Left ventricle myocardium inferior (tissue), 1 donor: Measurements from ENCODE around the gene MEG3. TPM values are rescaled to one million over a fixed set of nuclear protein-coding genes. Genes with fewer than 3 reads are reported as not detected.

ENCODE experiments used
- DNase-seq: peaks from one replicate; pipeline ENCODE4 v3.0.0-alpha.2; 2020
- H3K27ac ChIP-seq: fragments of 200-600 bp; replicated peaks from 2 replicates; pipeline ENCODE4 v1.8.0; 2021
- H3K27me3 ChIP-seq: fragments of 200-600 bp; 2 replicates; pipeline ENCODE4 v1.8.0; 2021; ENCODE audit warnings: low read depth
- H3K36me3 ChIP-seq: fragments of 200-600 bp; 2 replicates; pipeline ENCODE4 v1.8.0; 2021
- H3K4me1 ChIP-seq: fragments of 200-600 bp; 2 replicates; pipeline ENCODE4 v1.8.0; 2021
- H3K4me3 ChIP-seq: fragments of 200-600 bp; 2 replicates; pipeline ENCODE4 v1.8.0; 2021; ENCODE audit warnings: mild to moderate bottlenecking, moderate library complexity
- H3K9me3 ChIP-seq: fragments of 200-600 bp; replicated peaks from 2 replicates; pipeline ENCODE4 v1.8.0; 2021
- intact Hi-C: fragments of 100-400 bp; cut with micrococcal nuclease; formaldehyde crosslinking; loops from one replicate; pipeline ENCODE4 v1.11.0; 2022
- total RNA-seq: library from RNA; stranded (reverse); fragmentation: NEBNext Ultra II Directional; extraction: Animal tissue kit (Norgen Biotek cat#: 25700); gene quantifications from one replicate; pipeline ENCODE4 v1.2.1, GENCODE V29; 2021
- TF ChIP-seq, protein P1 (sequence below): fragments of 200-600 bp; IDR thresholded peaks from 2 replicates; pipeline ENCODE4 v1.8.0; 2021; ENCODE audit warnings: antibody characterized with exemption, mild to moderate bottlenecking, borderline replicate concordance
- donor health status: DM: no; HTN: yes; CAD: no; lungs with severe emphysema.

MEG3 gene
- total RNA-seq, 1 donor from 2014 or later: 17.5 TPM

DNA sequence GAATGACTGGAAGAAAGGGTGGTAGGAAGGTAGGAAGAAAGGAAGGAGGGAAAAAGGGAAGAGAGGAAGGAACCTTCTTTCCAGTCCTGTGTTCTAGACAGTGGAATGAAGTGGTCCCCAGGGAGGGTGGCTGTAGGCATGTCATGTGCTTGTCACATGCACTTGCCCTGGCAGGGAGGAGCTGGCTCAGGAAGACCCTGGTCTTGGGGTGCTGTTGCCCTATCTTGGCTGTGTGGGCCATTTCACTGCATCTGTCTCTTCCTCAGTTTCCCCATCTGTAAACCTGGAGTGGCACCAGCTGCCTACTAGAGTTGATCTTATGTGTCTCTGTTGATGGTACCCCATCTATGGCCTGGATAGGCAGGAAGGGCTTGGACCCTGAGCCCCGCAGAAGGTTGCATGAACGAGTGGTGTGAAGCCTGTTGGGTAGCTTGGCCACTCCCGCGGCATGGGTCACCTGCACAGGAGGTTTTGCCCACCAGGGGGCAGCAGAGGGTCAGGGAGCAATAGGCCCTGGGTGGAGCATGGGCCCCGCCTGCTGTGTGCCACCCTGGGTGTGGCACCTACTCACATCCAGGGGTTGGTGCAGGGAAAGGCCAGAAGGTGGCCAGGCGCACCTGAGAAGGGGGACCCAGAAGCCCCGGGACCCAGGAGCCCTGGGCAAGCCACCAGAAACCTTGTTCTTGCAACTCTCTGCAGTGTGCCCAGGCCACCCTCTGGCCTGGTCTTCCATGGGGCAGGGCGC lies 25.1 kb downstream of the MEG3 start:
- Histone ChIP-seq H3K27me3 (peaks cover 9% of the 10 kb centered on the region), H3K4me3 (no peak overlapping the region), H3K27ac (no peak overlapping the region), H3K36me3 (no peaks in the 10 kb centered on the region), H3K9me3 (no peaks in the 10 kb centered on the region), H3K4me1 (no peaks in the 10 kb centered on the region)
- peak; percentile 58 for DNase-seq
- intact Hi-C loops: no loop called here
- TF ChIP-seq, protein P1, sequence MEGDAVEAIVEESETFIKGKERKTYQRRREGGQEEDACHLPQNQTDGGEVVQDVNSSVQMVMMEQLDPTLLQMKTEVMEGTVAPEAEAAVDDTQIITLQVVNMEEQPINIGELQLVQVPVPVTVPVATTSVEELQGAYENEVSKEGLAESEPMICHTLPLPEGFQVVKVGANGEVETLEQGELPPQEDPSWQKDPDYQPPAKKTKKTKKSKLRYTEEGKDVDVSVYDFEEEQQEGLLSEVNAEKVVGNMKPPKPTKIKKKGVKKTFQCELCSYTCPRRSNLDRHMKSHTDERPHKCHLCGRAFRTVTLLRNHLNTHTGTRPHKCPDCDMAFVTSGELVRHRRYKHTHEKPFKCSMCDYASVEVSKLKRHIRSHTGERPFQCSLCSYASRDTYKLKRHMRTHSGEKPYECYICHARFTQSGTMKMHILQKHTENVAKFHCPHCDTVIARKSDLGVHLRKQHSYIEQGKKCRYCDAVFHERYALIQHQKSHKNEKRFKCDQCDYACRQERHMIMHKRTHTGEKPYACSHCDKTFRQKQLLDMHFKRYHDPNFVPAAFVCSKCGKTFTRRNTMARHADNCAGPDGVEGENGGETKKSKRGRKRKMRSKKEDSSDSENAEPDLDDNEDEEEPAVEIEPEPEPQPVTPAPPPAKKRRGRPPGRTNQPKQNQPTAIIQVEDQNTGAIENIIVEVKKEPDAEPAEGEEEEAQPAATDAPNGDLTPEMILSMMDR: peak; percentile 70

DNA sequence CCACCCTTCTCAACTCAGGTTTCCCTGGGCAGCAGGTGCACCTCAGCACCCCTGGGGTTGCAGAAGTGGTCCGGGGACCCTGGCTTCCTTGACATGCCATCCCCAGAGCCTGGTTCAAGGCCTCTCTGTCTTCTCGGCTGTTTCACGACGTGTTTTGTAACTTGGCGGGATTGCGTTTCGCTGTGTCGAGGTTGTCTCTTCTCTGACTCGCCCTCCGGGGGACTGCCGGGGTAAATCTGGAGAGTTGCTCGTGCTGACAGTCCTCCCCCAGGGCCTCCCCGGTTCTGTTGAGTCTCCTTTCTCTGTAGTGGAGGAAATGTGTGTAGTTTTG lies 25.6 kb downstream of the MEG3 start:
- no peaks in the 10 kb centered on the region for H3K36me3 ChIP-seq
- DNase-seq: no peak
- no peaks in the 10 kb centered on the region for H3K9me3 ChIP-seq
- intact Hi-C loops: no loop called here
- H3K27ac ChIP-seq: no peak overlapping the region
- no peak overlapping the region for H3K4me3 ChIP-seq
- TF ChIP-seq, protein P1: no peak
- H3K27me3 ChIP-seq: peaks cover 9% of the 10 kb centered on the region
- no peaks in the 10 kb centered on the region for H3K4me1 ChIP-seq

DNA sequence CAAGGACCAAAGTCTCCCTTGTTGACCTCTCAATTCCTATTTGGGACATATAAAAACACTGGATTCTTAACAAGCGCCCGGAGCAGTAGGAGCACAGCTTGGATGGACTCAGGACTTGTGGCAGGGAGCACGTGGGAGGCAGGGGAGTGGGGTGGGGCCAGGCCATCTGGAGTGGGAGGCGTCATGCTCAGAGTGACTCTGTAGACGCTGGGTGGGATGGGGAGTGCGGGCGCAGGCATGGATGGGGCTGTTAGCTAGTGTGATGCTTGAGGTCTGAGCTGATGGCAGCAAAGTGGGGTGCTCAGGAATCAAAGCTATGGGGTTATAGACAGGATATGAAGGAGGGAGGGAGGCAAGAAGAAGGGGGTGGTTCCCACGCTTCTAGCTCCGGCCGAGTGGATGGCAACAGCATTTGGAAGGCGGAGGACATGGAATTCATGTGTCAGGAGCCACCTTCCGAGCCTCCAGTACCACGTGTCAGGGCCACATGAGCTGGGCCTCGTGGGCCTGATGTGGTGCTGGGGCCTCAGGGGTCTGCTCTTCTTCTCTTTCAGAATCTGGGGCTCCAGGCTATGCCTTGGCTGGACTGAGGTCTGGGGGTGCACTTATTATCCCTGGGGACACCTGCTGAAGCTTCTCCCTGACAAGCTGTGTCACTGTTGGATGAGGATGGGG lies 26.2 kb downstream of the MEG3 start:
- Histone ChIP-seq H3K4me3 (no peak overlapping the region), H3K27ac (no peak overlapping the region), H3K9me3 (no peaks in the 10 kb centered on the region), H3K36me3 (no peaks in the 10 kb centered on the region), H3K4me1 (no peaks in the 10 kb centered on the region), H3K27me3 (peaks cover 9% of the 10 kb centered on the region)
- TF ChIP-seq, protein P1: no peak
- no peak for DNase-seq
- intact Hi-C loops: no loop called here

DNA sequence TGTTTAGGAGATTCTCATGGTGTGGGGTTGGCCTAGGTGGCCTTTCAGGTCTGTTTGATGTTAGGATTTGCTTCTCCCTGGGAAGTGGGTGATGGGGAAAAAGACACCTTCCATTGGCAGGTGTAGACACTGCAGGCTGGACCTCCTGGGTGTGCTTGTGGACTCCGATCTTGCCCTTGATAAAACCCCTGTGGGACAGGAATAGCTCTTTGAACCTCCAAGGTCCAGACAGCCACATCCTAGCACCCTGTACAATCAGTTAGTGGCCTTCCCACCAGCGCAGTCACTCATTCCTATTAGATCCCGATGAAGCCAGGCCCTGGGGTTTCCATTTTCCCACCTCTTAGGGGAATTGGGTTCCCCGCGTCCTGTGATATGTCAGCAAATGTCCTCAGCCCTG lies 28.5 kb downstream of the MEG3 start:
- intact Hi-C loops: no loop called here
- Histone ChIP-seq H3K36me3 (no peaks in the 10 kb centered on the region), H3K27ac (no peak overlapping the region), H3K9me3 (no peaks in the 10 kb centered on the region), H3K27me3 (peaks cover 32% of the 10 kb centered on the region), H3K4me1 (no peaks in the 10 kb centered on the region), H3K4me3 (no peak overlapping the region)
- DNase-seq: no peak
- TF ChIP-seq, protein P1: no peak

DNA sequence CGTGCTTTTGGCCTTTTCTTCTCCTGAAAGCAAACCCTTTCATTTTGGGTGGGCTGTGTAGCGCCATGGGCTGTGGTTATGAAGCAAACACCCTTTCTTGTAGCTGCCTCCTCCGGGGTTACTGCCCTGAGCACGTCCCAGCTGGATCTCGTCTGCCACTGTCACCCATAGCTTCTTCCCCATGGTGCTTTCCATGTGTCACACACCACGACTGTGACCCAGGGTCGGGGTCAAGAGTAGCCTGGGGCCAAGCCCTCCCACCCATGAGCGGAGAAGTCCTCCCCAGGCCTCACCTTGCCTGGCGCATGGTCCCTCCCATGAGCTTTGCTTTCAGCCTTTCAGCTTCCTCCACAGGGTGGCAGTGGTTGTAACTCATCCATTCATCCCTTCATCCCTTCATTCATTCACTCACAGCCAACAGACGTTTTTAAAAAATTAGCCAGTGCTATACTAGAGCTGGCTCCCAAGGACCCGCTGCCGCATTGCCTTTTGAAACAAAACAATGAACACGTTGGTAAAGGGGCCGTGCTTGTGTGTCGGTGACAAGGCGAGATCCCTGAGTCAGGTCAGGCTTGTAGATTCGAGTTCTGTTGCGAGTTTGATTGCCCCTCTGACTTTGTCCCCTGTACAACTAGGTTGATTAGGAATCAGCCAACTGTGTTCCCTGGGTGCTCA lies 29.5 kb downstream of the MEG3 start:
- intact Hi-C loops: no loop called here
- no peaks in the 10 kb centered on the region for H3K36me3 ChIP-seq
- no peaks in the 10 kb centered on the region for H3K9me3 ChIP-seq
- TF ChIP-seq, protein P1: no peak
- no peak for DNase-seq
- H3K4me1 ChIP-seq: no peaks in the 10 kb centered on the region
- peaks cover 41% of the 10 kb centered on the region for H3K27me3 ChIP-seq
- no peak overlapping the region for H3K4me3 ChIP-seq
- H3K27ac ChIP-seq: no peak overlapping the region
